ENCODE measurements around the gene PER1. TPM values are rescaled to one million over a fixed set of nuclear protein-coding genes. Genes with fewer than 3 reads are reported as not detected.

Gene PER1
- total RNA-seq, 1 experiment from 2014 or later: 17.1 TPM

GRCh38 chr17:8103549-8103948 is 48.7 kb downstream of the PER1 start:
- POLR2A ChIA-PET: no interaction called here

DNA sequence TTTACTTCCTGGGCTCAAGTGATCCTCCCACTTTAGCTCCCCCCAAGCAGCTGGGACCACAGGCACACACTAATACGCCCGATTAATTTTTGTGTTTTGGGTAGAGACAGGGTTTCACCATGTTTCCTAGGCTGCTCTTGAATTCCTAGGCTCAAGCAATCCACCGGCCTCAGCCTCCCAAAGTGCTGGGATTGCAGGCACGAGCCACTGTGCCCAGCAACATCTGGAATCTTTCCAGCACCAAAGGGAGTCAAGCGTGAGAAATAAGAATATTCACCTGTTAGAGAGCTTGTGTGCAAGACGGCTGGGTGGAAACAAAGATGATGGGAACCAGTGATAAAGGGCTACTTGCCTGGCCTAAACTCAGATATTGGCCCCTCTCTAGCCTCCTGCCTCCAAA is 50.5 kb downstream of the PER1 start:
- no TSS peak for BruUV-seq (replicated peaks)
- no peaks in the 10 kb centered on the region for H3K9me3 ChIP-seq (ENCODE audit: control insufficient read depth, insufficient read depth, low read depth, low read length)
- H3K27me3 ChIP-seq (ENCODE audit: control insufficient read depth, insufficient read depth, low read length): no peaks in the 10 kb centered on the region
- H3K4me3 ChIP-seq (ENCODE audit: low read depth in 2 of 2, low read length in 2 of 2): no peak overlapping the region
- in situ Hi-C loops (cut with HindIII; ENCODE audit: low pct_unique_long_range_greater_than_20kb, low sequenced_read_pairs) (no loop called here), intact Hi-C loops (cut with micrococcal nuclease; ENCODE audit: unreplicated experiment) (no loop called here)
- H3K36me3 ChIP-seq (ENCODE audit: control insufficient read depth, insufficient read depth, low read length): no peaks in the 10 kb centered on the region
- H3K27ac ChIP-seq (ENCODE audit: low read length): no peak overlapping the region
- TF ChIP-seq POLR2AphosphoS5 (IDR thresholded peaks at IDR 0.05; ENCODE audit: low read depth, low read length): no peak
- TF ChIP-seq TCF7L2 (IDR thresholded peaks at IDR 0.05; ENCODE audit: low read depth, low read length): no peak
- no peak for TF ChIP-seq REST (IDR thresholded peaks at IDR 0.05; ENCODE audit: insufficient read depth in 1 of 2, low read depth in 2 of 2, low read length in 1 of 2)
- TF ChIP-seq SIN3A (IDR thresholded peaks at IDR 0.05; ENCODE audit: borderline replicate concordance, insufficient read depth, low read depth, low read length): no peak
- TF ChIP-seq, protein P1, sequence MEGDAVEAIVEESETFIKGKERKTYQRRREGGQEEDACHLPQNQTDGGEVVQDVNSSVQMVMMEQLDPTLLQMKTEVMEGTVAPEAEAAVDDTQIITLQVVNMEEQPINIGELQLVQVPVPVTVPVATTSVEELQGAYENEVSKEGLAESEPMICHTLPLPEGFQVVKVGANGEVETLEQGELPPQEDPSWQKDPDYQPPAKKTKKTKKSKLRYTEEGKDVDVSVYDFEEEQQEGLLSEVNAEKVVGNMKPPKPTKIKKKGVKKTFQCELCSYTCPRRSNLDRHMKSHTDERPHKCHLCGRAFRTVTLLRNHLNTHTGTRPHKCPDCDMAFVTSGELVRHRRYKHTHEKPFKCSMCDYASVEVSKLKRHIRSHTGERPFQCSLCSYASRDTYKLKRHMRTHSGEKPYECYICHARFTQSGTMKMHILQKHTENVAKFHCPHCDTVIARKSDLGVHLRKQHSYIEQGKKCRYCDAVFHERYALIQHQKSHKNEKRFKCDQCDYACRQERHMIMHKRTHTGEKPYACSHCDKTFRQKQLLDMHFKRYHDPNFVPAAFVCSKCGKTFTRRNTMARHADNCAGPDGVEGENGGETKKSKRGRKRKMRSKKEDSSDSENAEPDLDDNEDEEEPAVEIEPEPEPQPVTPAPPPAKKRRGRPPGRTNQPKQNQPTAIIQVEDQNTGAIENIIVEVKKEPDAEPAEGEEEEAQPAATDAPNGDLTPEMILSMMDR (IDR thresholded peaks at IDR 0.05): no peak
- no peaks in the 10 kb centered on the region for H3K4me1 ChIP-seq (ENCODE audit: control insufficient read depth, insufficient read depth, low read length)
- no peak for ATAC-seq
- no peak for DNase-seq (ENCODE audit: low read depth, low spot score)
- POLR2A ChIA-PET: no interaction called here
- CTCF ChIA-PET: no interaction called here

More at GRCh38 chr17:8103549-8103948, 48.7 kb downstream of the PER1 start:
- Histone ChIP-seq H3K27ac (ENCODE audit: low read length) (no peak overlapping the region), H3K4me3 (ENCODE audit: low read depth in 2 of 2, low read length in 2 of 2) (no peak overlapping the region), H3K27me3 (ENCODE audit: control insufficient read depth, insufficient read depth, low read length) (no peaks in the 10 kb centered on the region), H3K9me3 (ENCODE audit: control insufficient read depth, insufficient read depth, low read depth, low read length) (no peaks in the 10 kb centered on the region), H3K36me3 (ENCODE audit: control insufficient read depth, insufficient read depth, low read length) (no peaks in the 10 kb centered on the region), H3K4me1 (ENCODE audit: control insufficient read depth, insufficient read depth, low read length) (no peaks in the 10 kb centered on the region)
- no TSS peak for BruUV-seq (replicated peaks)
- ATAC-seq (no peak), DNase-seq (ENCODE audit: low read depth, low spot score) (no peak)
- in situ Hi-C loops (cut with HindIII; ENCODE audit: low pct_unique_long_range_greater_than_20kb, low sequenced_read_pairs): no loop called here
- CTCF ChIA-PET: interaction anchor here (0.6 kb wide), 1 partner anchor 20 kb away, joined by 6 read pairs; no protein-coding TSS in a partner anchor
- no peak for TF ChIP-seq SIN3A (IDR thresholded peaks at IDR 0.05; ENCODE audit: borderline replicate concordance, insufficient read depth, low read depth, low read length)
- intact Hi-C loops (cut with micrococcal nuclease; ENCODE audit: unreplicated experiment): no loop called here

- ChIA-PET POLR2A (interaction anchor here (0.6 kb wide), 1 partner anchor 81 kb away, joined by 32 read pairs; no protein-coding TSS in a partner anchor), CTCF (interaction anchor here (0.7 kb wide), 1 partner anchor 18 kb away, joined by 4 read pairs; no protein-coding TSS in a partner anchor)
- Histone ChIP-seq H3K4me1 (ENCODE audit: control insufficient read depth, insufficient read depth, low read length) (no peaks in the 10 kb centered on the region), H3K4me3 (ENCODE audit: low read depth in 2 of 2, low read length in 2 of 2) (no peak overlapping the region), H3K27me3 (ENCODE audit: control insufficient read depth, insufficient read depth, low read length) (no peaks in the 10 kb centered on the region), H3K9me3 (ENCODE audit: control insufficient read depth, insufficient read depth, low read depth, low read length) (no peaks in the 10 kb centered on the region), H3K27ac (ENCODE audit: low read length) (no peak overlapping the region), H3K36me3 (ENCODE audit: control insufficient read depth, insufficient read depth, low read length) (no peaks in the 10 kb centered on the region)
- intact Hi-C loops (cut with micrococcal nuclease; ENCODE audit: unreplicated experiment): no loop called here
- no peak for TF ChIP-seq REST (IDR thresholded peaks at IDR 0.05; ENCODE audit: insufficient read depth in 1 of 2, low read depth in 2 of 2, low read length in 1 of 2)
- TF ChIP-seq POLR2AphosphoS5 (IDR thresholded peaks at IDR 0.05; ENCODE audit: low read depth, low read length): no peak
- no peak for TF ChIP-seq SIN3A (IDR thresholded peaks at IDR 0.05; ENCODE audit: borderline replicate concordance, insufficient read depth, low read depth, low read length)
- TF ChIP-seq, protein P1 (IDR thresholded peaks at IDR 0.05): no peak
- no peak for TF ChIP-seq TCF7L2 (IDR thresholded peaks at IDR 0.05; ENCODE audit: low read depth, low read length)
- DNase-seq (ENCODE audit: low read depth, low spot score): no peak
- no peak for ATAC-seq
- BruUV-seq (replicated peaks): no TSS peak
- in situ Hi-C loops (cut with HindIII; ENCODE audit: low pct_unique_long_range_greater_than_20kb, low sequenced_read_pairs): no loop called here
These were observed 51.4 kb downstream of the PER1 start for GRCh38 chr17:8100763-8101162.

Data from Panc1 (cell line).